HL-60 (cell line): ENCODE data around the gene PPCDC.

Source experiments
- POLR2AphosphoS5 ChIP-seq: IDR thresholded peaks from 2 replicates; pipeline ENCODE4 v1.6.1; 2012; ENCODE audit warnings: low read depth
- SPI1 ChIP-seq: IDR thresholded peaks from 2 replicates; pipeline ENCODE4 v1.6.1; 2012; ENCODE audit warnings: low read depth, mild to moderate bottlenecking, borderline replicate concordance

DNA sequence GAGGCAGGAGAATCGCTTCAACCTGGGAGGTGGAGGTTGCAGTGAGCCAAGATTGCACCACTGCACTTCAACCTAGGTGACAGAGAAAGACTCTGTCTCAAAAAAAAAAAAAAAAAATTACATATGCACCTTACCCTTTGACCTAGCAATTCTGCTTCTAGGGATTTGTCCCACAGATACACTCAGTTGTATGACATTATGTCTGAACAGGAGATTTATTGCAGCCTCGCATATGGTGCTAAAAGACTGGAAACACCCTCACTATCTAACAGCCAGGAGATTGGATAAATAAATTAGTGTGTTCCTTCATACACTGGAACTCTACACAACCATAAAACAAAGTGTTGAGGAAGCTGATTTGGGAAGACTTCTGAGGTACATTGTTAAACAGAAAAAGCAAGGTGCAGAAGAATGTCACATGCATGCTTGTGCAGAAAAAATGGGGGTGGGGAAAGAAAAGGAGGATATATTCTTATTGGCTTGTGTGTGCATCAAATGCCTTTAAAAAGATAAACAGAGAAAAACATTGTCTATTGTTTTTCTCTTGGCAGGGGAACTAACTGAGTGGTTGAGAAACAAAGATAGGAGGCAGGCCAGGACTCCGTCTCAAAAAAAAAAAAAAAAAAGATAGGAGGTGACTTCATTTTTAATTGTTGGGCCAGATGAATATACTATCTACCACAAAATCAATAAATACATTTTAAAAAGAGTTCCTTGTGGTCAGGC, 30.9 kb downstream of the PPCDC start:
- TF ChIP-seq POLR2AphosphoS5: no peak
- no peak for TF ChIP-seq SPI1
